GM19452 (cell line): Measurements from ENCODE around the gene SDR9C7.
"Not testable (repeated sequence)": the region's sequence is repeated elsewhere in the genome, so short reads cannot be mapped to it uniquely, and the experiment has no call there.

Experiments used
- ATAC-seq: cut with Tn5 transposase; IDR thresholded peaks from one replicate; pipeline ENCODE4 v1.9.1; 2021; ENCODE audit not compliant: unreplicated experiment

The SDR9C7 gene

DNA sequence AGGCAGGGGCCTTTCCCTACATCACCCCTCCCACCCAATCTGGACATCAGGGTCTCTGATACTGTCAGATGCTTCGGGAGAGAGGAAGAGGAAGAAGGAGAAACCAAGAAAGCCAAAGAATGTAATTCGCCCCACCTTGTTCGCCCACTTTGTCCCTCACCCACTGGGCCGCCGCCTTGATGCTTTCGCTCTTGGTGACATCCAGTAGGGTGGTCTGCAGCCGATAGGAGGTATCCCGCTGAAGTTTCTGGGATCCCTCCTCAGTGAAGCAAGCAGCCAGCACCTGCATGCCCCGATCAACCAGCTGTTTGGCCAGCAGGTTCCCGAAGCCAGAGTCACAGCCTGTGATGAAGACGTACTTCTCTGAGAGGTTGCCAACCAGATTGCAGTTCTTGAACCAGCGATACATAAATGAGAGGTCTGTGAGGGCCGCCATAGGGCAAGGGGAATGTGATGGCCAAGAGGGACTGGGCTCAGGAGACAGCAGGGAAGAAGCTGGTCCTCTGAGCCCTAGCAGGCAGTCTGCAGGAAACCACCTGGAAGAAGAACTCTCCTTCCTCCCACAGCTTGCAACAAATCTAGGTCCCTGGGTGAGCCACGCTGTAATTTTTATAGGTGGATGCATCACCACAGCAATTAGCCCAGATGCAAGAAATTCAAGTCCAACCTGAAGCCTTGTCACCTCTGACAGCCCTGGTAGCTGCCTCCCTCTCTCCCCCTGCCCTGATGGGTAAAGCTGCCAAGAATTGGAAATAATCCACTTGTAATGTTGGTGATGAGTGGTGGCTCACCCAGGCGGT lies at the start of gene SDR9C7:
Gene SDR9C7, minus strand, starts transcription at position 583 of the 800 bp plus-strand sequence. Its CDS starts 147 bp downstream, at position 436.
- no peak for ATAC-seq

DNA sequence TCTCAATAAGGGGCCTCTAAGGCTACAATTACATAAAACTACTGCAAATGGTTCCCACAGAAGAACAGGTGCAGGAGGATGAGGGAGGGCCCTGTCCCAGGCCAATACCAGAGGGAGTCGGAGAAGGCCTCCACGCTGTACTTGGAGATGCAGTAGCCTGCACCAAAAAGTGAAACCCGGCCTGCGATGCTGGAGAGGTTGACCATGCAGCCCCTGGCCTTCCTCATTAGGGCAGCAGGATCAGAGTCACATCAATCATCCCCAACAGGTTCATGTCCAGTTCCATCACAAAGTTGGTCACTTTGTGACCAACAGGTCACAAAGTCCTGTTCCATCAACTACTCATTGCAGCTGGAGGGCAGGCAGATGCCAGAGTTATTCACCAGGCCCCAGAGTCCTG lies 49.2 kb upstream of the SDR9C7 start:
- no peak for ATAC-seq

DNA sequence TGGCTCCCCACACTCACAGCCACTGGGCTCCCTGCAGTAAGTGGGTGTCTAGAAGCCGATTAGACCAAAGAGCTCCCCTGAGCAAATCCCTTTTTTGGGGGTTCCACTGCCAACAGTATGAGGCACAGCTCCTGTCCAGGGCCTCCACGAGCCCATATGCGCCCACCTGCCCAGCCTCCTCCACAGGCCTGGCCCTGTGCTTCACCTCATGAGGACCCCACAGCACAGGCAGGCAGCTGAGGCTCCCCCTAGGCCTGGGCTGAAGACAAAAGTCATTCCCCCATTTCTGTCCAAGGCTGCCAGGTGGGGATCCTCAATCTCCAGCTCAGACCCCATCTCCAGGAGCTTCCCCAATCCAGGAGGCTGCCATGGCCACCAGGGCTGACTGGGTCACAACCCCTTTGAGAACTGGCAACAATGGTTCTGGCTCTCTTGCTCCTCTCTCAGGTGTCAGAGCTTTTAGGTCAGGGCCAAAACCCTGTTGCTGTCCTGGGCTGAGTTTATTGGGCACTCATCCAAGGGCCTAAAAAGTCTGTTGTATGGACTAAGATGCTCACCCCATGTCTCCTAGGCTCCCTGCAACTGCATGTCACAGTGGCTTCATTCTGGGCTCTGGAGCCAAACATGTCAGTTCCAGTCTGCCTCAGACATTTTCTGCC lies 48.5 kb upstream of the SDR9C7 start:
- not testable (repeated sequence) for ATAC-seq

DNA sequence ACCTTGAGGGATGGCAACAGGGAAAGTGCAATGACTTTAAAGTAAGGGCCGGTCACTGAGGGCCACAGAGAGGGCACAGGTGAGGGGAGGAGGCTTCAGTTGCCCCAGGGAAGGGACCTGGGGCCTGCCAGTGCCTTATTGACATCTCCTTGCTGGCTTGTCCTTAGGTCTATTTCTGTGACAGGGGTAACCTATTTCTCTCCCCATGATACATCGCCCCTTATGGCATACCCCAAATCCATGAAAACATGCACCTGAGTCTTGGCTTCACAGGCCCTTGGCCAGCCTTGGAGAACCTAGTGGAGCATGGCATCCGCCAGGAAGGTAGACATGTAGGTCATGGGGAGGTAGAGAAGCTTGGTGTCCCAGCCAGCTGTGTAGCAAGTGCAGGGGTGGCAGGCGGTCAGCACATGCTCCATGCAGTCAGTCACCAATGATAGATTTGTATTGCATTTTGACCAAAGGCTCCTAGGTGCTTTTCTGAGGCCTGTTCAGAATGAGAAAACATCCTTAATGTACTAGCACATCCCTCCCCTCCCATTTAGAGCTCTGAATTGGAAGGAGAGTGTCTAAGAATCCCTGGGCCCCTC lies 46.8 kb upstream of the SDR9C7 start:
- ATAC-seq, result no peak

DNA sequence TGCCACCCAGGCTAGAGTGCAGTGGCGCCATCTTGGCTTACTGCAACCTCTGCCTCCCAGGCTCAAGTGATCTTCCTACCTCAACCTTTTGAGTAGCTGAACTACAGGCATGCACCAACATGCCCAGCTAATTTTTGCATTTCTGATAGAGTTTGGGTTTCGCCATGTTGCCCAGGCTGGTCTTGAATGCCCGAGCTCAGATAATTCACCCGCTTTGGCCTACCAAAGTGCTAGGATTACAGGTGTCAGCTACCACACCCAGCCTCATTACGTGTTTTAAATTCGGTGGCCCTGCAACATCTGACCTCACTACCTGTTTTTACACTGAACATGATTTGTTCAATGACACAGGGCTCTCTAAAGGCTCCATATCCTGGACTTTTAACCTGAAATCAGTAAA lies 46.1 kb upstream of the SDR9C7 start:
- ATAC-seq, result no peak

DNA sequence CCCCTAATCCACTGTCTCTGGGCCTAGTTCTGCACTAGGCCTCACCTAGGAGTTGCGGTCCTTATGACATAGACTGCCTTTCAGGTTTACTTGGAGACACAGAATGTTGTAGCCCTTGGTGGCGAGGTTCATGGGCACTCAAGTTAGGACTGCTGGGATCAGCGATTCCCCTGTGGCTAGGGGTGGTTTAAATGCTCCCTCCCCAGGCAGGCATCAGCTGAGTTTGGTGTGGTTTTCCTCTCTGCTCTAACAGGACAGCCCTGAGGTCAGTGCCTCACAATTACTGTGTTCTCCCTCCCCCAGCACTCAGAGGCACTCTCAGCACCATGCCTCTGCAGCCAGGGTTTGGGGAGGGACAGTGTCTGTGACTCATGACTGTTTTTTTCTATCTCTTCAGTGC lies 45.4 kb upstream of the SDR9C7 start:
- no peak for ATAC-seq

DNA sequence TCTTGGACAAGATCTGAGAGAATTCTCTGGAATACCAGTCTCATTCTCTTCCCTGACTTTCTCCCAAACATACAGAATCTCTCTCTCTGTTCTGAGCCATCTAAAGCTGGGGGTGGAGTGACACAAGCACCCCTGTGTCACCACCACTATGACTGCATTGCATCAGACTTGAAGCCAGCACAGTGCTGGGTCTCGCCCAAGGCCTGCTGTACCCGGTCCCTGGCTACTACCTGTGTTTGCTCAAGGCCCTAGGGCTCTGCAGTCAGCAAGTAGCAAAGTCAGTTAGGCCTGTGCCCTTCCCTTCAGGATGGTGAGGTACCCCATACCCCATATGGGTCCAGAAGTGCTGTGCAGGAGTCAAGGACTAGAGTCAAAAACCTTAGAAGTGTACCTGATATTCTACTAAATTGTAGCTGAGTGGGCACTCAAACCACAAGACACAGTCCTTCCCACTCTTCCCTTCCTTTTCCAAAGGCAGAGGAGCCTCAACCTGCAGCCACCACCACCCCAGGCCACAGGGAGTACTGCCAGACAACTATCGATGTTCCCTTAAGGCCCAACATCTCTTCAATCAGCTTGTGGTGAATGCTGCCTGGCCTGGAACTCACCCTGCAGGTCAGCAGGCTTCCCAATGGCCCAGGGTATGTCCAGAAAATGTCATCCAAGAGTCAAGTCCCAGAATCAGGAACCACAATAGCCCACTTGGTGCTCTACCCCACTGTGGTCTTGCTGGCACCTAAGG lies 44.4 kb upstream of the SDR9C7 start:
- no peak for ATAC-seq

DNA sequence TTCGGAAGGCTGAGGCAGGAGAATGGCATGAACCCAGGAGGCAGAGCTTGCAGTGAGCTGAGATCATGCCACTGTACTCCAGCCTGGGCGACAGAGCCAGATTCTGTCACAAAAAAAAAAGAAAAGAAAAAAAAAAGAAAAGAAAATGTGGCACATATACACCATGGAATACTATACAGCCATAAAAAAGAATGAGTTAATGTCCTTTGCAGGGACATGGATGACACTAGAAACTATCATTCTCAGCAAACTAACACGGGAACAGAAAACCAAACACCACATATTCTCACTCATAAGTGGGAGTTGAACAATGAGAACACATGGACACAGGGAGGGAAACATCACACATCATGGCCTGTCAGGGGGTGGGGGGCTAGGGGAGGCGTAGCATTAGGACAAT lies 43.2 kb upstream of the SDR9C7 start:
- not testable (repeated sequence) for ATAC-seq

DNA sequence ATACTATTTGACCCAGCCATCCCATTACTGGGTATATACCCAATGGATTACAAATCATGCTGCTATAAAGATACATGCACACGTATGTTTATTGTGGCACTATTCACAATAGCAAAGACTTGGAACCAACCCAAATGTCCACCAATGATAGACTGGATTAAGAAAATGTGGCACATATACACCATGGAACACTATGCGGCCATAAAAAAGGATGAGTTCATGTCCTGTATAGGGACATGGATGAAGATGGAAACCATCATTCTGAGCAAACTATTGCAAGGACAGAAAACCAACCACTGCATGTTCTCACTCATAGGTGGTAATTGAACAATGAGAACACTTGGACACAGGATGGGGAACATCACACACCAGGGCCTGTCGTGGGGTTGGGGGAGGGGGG lies 40.0 kb upstream of the SDR9C7 start:
- ATAC-seq, result not testable (repeated sequence)

DNA sequence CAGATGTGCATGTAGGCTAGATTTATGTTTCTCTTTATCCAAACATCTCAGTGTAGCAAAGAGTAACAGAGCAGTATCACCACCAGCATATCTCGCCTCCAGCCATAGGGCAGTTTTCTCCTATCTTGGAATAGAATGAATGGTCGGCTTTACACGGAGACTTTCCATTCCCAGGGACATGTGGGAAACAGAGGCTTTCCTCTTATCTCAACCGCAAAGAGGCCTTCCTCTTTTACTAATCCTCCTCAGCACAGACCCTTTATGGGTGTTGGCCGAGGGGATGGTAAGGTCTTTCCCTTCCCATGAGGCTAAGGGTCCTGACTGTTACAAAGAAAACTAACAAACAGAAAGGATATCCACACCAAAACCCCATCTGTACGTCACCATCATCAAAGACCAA lies 34.7 kb upstream of the SDR9C7 start:
- ATAC-seq, result not testable (repeated sequence)

DNA sequence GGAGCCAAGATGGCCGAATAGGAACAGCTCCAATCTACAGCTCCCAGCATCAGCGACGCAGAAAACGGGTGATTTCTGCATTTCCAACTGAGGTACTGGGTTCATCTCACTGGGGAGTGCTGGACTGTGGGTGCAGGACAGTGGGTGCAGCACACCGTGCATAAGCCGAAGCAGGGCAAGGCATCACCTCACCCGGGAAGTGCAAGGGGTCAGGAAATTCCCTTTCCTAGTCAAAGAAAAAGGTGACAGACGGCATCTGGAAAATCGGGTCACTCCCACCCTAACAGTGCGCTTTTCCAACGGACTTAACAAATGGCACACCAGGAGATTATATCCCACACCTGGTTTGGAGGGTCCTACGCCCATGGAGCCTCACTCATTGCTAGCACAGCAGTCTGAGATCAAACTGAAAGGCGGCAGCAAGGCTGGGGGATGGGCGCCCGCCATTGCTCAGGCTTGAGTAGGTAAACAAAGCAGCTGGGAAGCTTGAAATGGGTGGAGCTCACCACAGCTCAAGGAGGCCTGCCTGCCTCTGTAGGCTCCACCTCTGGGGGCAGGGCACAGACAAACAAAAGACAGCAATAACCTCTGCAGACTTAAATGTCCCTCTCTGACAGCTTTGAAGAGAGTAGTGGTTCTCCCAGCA lies 31.9 kb upstream of the SDR9C7 start:
- ATAC-seq, result not testable (repeated sequence)

DNA sequence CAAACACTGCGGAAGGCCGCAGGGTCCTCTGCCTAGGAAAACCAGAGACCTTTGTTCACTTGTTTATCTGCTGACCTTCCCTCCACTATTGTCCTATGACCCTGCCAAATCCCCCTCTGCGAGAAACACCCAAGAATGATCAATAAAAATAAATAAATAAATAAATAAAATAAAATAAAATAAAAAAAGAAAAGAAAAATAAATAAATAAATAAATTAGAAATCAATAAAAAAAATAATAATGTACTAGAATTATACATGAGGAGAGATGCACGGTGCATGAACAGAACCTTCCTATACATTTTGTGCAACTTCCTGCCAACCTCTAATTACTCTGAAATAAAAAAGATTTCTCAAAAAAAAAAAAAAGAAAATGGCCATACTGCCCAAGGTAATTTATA lies 30.9 kb upstream of the SDR9C7 start:
- not testable (repeated sequence) for ATAC-seq

DNA sequence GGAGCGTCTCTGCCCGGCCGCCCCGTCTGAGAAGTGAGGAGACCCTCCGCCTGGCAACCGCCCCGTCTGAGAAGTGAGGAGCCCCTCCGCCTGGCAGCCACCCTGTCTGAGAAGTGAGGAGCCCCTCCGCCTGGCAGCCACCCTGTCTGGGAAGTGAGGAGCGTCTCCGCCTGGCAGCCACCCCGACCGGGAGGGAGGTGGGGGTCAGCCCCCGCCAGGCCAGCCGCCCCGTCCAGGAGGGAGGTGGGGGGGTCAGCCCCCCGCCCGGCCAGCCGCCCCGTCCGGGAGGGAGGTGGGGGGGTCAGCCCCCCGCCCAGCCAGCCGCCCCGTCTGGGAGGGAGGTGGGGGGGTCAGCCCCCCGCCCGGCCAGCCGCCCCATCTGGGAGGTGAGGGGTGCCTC lies 29.3 kb upstream of the SDR9C7 start:
- not testable (repeated sequence) for ATAC-seq

DNA sequence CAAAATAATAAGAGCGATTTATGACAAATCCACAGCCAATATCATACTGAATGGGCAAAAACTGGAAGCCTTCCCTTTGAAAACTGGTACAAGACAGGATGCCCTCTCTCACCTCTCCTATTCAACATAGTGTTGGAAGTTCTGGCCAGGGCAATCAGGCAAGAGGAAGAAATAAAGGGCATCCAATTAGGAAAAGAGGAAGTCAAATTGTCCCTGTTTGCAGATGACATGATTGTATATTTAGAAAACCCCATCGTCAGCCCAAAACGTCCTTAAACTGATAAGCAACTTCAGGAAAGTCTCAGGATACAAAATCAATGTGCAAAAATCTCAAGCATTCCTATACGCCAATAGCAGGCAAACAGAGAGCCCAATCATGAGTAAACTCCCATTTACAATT lies 28.0 kb upstream of the SDR9C7 start:
- not testable (repeated sequence) for ATAC-seq

DNA sequence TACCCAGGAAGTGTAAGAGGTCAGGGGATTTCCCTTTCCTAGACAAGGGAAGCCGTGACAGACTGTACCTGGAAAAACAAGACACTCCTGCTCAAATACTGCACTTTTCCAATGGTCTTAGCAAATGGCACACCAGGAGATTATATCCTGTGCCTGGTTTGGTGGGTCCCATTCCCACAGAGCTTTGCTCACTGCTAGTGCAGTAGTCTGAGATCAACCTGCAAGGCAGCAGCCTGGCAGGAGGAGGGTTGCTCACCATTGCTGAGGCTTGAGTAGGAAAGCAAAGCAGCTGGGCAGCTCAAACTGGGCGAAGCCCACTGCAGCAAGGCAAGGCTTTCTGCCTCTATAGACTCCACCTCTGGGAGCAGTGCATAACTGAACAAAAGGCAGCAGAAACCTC lies 24.2 kb upstream of the SDR9C7 start:
- no peak for ATAC-seq

DNA sequence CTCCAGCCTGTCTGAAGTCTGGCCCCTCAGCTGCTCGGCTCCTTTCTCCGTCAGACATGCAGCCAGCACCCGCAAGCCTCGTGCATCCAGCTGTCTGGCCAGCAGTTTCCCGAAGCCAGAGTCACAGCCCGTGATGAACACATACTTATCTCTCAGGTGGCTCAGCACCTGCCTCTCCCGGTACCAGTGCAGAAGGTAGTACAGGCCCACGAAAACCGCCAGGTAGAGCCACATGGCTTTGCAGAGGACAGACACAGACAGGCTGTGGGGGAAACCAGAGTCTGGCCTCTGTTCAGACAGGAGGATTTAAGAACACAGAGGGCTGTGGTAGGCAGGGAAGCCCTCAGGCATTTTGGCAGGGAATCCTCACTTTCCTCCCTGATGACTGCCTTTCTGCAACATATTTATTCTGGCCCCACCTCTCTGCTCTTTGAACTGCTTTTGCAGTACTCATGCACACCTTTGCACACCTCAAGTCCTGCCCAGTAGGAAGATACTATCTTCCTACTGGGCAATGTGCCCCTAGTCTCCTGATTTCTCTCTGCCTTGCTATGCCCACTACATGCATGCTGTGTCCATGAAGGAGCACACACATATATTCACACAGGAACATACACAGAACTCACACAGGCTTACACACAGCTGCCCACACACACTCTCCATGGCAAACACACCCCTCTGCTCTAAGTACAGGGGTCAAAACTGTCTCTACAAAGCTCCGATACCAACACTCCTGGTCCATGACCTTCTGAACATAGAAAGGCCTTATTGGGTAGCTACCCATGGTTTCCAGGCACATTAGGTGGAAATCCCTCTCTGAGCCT lies 23.2 kb upstream of the SDR9C7 start, which contains the start of gene RDH16:
Gene RDH16, minus strand, starts transcription at position 380 of the 824 bp plus-strand sequence. Its CDS starts 146 bp downstream, at position 234.
- ATAC-seq, result no peak

DNA sequence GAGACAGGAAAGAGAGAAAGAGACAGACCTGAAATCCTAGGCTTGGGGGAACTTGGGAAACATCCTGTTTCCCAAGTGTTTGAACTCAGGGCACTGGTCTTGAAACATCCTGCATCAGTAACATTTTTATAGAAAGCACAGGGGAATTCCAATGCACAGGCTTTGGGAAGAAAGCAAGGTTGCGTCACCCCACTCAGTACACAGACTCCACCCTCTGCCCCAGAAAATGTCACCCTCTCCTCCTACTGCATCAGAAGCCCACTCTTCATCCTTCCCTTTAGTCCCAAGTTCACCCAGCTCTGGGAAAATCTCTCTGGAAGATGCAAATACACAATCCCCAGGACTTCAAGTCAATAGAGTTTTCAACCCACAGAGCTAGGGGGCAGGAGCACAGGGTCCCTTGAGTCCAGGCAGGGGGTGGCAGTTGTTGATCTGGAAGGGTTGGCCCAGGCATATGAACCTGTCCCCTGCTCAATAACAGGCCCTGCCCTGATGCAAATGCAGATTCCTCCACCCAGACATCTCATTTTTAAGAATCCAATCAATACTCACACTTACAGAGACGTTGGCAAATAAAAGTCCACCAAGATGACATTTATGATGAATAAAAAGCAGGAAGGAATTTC lies 21.5 kb upstream of the SDR9C7 start:
- ATAC-seq, result no peak

DNA sequence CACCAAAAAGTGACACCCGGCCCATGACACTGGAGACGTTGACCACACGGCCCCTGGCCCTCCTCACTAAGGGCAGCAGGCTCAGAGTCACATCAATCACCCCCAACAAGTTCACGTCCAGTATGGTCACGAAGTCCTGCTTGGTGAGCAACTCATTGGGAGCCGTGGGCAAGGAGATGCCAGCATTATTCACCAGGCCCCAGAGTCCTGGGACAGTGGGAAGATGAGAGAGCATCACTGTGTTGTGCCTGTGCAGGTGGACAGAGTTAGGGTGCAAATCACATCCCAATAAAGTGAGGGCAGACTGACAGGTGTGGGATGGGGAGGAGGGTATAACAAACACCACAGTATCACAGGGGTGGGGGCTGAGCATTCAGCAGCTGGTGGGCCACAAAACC lies 20.7 kb upstream of the SDR9C7 start:
- no peak for ATAC-seq
